HG03280 (cell line): ENCODE results near the gene LMO2.
"Not testable (repeated sequence)": the region's sequence is repeated elsewhere in the genome, so short reads cannot be mapped to it uniquely, and the experiment has no call there.

Experiments used
- ATAC-seq: cut with Tn5 transposase; IDR thresholded peaks from one replicate; pipeline ENCODE4 v1.9.1; 2021; ENCODE audit warnings: mild to moderate bottlenecking, moderate library complexity; ENCODE audit not compliant: unreplicated experiment

The LMO2 gene

GRCh38 chr11:33829430-33830141, 62.3 kb downstream of the LMO2 start:
- ATAC-seq, result peak; percentile 65

DNA sequence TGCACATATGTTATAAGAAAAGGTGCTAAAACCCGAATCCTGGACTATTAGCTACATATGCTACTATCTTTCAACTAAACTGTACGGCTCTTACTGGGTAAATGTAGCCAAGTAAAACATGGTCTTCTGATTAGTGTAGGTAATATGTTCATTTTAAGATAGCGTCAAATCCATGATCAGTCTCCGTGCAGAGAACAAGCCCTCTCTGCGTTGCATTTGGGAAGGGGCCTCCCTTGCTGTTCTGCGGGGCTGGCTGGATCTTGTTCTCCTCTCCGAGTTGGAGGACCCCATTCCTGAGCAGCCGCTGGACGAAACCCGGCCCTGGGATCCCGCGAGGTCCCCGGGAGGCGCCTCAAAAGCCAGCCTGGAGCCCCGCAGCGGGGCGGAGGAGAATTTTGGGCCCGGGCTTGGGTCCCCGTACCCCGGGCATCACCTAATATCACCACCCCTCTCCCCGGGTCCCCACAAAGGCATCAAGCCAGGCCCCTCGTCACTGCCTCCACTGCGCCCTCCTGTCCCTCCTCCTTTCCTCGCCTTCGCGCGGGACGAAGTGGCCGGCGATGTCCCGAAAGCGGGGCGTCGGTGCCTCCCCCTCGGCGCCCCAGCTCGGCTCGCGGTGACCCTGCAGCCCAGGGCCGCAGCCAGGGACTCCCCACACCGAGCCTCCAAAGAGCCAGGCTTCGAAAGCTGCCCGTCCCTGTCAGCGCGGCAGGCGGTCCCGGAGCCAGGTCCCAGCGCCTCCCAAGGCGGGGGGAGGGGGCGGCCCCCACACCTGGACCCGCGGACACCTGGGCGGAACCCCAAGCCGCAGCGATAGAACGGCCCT, 63.1 kb downstream of the LMO2 start:
- no peak for ATAC-seq

GRCh38 chr11:33827206-33827605, 64.7 kb downstream of the LMO2 start:
- no peak for ATAC-seq

DNA sequence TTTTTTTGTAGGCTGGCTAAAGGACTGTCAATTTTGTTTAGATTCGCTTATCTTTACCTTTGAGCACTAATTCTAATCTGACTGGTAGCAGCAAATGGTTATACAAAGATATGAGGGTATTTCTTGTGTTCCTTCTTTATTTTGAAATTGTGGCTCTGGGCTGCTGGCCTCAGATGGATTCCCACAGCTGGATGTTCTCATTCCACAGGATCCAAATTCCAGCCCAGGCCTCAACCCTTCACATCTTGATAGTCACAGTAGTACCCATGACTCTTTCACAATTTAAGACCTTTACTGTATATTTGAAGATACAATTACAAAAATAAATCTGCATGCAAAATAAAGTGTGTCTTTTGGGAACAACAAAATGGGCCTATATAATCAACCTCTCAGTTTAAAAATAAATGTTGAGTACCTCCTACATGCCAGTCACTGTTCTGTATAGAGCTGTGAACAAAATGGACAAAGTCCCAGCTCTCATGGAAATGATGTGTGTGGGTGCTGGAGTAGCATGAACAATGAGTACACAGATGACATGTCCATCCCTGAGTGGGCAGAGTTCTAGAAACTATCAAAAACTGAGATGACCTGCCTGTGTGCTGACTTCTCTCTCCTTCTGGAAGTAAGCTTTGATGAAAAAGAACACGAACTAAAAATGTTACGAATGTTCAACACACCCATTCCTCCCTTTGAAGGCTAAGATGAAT, 65.9 kb downstream of the LMO2 start:
- no peak for ATAC-seq

DNA sequence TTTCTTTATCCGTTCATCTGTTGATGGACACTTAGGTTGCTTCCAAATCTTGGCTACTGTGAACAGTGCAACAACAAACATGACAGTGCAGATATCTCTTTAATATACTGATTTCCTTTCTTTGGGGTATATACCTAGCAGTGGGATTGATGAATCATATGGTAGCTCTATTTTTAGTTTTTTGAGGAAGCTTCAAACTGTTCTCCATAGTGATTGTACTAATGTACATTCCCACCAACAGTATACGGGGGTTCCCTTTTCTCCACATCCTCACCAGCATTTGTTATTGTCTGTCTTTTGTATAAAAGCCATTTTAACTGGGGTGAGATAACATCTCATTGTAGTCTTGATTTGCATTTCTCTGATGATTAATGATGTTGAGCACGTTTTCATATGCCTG, 68.9 kb downstream of the LMO2 start:
- ATAC-seq, result not testable (repeated sequence)

DNA sequence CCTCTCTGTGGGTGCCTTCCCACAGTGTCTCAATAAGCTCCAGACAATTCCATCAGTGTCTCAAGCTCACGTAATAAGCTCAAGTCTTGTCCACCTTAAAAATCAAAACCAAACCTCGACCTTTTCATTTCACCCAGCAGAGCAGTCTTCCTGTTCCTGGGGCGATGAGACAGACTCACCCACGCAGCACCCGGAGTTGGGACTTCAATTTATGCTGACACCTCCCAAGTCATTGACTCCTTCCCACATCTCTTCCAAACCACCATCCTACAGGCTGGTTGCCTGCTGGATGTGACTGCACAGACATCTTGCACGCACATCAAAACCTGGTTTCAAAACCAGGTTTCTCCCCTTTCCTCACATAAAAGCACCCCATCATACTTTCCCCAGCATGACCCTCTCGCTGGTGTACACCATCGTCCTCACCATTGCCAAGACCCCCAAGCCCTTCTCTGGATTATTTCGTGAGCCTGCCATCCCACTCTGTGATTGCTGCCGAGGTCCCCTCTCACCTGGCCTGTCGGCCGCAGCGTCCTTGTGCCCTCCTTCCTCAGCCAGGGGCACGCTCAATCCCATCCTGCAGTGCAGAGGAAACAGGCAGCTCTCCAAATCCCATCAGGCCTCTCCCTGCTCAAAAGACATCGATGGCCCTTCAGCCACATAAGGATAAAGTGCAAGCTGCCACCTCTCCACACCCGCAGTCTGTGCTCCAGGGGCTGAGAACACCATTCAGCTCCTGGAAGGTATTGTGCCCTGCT, 72.4 kb downstream of the LMO2 start:
- no peak for ATAC-seq
